ENCODE data around the gene HSPA14.

The HSPA14 gene

GRCh38 chr10:14820010-14820774 is 17.9 kb upstream of the HSPA14 start:
- no peak overlapping the region for H3K9ac ChIP-seq (ENCODE audit: low read length)
- no peaks in the 10 kb centered on the region for H3K27me3 ChIP-seq (ENCODE audit: control insufficient read depth in 1 of 2, insufficient read depth in 2 of 2, low read length in 2 of 2)
- no peaks in the 10 kb centered on the region for H3K9me3 ChIP-seq (ENCODE audit: low read length)
- H3K36me3 ChIP-seq (ENCODE audit: insufficient read depth, low read length), result no peaks in the 10 kb centered on the region
- no peak overlapping the region for H3K4me3 ChIP-seq (ENCODE audit: low read depth in 1 of 2, low read length in 2 of 2)
- no peak overlapping the region for H3K27ac ChIP-seq (ENCODE audit: low read depth, low read length)
- H3K4me1 ChIP-seq (ENCODE audit: insufficient read depth, low read length), result peaks cover 3% of the 10 kb centered on the region

DNA sequence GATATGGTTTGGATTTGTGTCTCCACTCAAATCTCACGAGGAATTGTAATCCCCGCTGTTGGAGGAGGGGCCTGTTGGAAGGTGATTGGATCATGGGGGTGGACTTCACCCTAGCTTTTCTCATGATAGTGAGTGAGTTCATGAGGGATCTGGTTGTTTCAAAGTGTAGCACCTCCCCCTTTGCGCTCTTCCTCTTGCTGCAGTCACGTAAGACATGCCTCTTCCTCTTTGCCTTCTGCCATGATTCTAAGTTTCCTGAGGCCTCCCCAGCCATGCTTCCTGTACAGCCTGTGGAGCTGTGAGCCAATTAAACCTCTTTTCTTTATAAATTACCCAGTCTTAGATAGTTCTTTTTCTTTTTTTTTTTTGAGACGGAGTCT is 17.3 kb upstream of the HSPA14 start:
- Histone ChIP-seq H3K4me1 (ENCODE audit: insufficient read depth, low read length) (peaks cover 3% of the 10 kb centered on the region), H3K9me3 (ENCODE audit: low read length) (no peaks in the 10 kb centered on the region), H3K9ac (ENCODE audit: low read length) (no peak overlapping the region), H3K36me3 (ENCODE audit: insufficient read depth, low read length) (no peaks in the 10 kb centered on the region), H3K27ac (ENCODE audit: low read depth, low read length) (no peak overlapping the region), H3K27me3 (ENCODE audit: control insufficient read depth in 1 of 2, insufficient read depth in 2 of 2, low read length in 2 of 2) (no peaks in the 10 kb centered on the region), H3K4me3 (ENCODE audit: low read depth in 1 of 2, low read length in 2 of 2) (no peak overlapping the region)

DNA sequence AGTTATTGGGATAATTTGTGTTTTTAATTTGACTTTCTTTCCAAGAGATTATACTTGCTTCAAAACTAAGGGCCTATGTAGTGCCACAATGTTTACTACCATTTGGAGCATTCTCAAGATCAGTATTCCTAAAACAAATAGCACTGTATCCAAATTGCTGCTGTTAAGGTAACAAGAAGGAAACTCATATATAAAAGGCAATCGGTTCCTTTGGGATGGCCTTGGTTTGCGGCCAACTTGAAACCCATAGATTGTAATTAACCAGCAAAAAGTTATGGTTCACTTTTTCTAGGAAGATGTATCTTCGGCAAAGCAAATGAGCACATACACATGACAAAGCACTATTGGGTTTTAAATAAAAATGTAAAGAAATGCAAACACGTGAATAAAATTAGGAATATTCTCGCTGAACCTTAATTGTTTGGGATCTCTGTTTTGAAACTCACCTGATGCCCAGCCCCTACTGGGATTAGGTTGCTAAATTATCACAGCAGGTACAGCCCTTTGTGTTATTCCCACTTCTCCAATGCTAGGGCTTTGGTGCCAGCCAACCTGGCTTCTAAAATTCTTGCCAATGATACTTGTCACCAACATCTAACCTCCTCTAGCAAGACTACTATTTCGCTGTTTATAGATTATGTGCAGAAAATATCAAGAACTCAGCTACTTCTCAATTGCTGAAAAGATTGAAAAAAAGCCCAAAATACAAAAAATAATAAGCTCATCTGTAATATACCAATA is 16.3 kb upstream of the HSPA14 start:
- Histone ChIP-seq H3K27me3 (ENCODE audit: control insufficient read depth in 1 of 2, insufficient read depth in 2 of 2, low read length in 2 of 2) (no peaks in the 10 kb centered on the region), H3K36me3 (ENCODE audit: insufficient read depth, low read length) (no peaks in the 10 kb centered on the region), H3K27ac (ENCODE audit: low read depth, low read length) (no peak overlapping the region), H3K4me3 (ENCODE audit: low read depth in 1 of 2, low read length in 2 of 2) (no peak overlapping the region), H3K9me3 (ENCODE audit: low read length) (no peaks in the 10 kb centered on the region), H3K9ac (ENCODE audit: low read length) (no peak overlapping the region), H3K4me1 (ENCODE audit: insufficient read depth, low read length) (peaks cover 3% of the 10 kb centered on the region)

DNA sequence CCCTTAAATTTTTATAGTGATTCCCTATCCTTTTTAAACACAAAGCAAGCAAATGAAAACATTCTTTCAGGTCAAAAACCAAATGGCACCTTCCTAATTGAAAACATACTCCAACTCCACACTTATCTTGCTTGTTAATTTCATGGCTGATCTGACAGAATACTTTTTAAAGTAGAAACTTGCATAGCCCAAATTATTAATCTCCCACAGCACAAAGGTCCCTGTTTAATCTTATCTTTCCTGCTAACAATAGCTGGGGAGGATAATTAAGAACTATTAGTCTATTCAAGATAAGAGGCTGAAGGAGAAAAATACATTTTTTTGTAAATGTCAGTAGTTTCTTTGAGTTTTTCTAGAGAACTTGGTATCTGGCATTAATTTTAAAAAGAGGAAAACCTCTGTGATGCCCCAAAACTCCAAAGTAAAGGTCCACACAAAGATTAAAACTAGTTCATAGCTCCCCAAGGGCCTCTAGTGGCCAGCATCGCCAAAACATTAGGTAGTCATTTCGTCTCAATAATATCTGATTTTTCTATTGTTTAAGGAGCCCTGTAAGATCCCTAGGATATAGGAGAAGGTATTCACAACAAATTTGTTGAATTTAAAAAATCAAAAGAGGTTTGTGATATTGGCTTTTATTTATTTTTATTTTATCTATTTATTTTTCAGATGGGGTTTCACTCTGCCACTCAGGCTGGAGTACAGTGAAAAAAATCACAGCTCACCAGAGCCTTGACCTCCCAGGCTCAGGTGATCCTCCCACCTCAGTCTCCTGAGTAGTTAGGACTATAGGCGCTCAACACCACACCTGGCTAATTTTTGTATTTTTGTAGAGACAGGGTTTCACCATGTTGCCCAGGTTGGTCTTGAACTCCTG is 15.0 kb upstream of the HSPA14 start:
- no peaks in the 10 kb centered on the region for H3K36me3 ChIP-seq (ENCODE audit: insufficient read depth, low read length)
- H3K9ac ChIP-seq (ENCODE audit: low read length), result no peak overlapping the region
- no peaks in the 10 kb centered on the region for H3K27me3 ChIP-seq (ENCODE audit: control insufficient read depth in 1 of 2, insufficient read depth in 2 of 2, low read length in 2 of 2)
- H3K9me3 ChIP-seq (ENCODE audit: low read length), result no peaks in the 10 kb centered on the region
- H3K4me1 ChIP-seq (ENCODE audit: insufficient read depth, low read length), result peaks cover 3% of the 10 kb centered on the region
- H3K27ac ChIP-seq (ENCODE audit: low read depth, low read length), result no peak overlapping the region
- H3K4me3 ChIP-seq (ENCODE audit: low read depth in 1 of 2, low read length in 2 of 2), result no peak overlapping the region

DNA sequence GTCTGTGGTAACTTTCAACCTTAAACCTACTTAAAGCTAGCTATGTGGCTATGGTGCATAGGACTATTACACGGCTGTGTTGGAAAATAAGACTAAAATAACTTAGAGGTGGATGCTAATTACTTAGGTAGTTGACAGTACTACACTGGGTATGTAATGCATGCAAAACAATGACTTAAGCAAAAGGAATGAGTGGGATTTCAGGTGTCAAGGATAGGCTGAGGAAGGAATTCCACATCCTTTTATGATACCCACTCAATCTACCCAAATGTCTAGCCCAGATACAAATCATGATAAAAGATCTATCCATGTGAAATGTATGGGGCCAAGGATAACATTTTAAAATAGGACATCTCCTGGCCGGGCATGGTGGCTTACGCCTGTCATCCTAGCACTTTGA is 14.1 kb upstream of the HSPA14 start:
- Histone ChIP-seq H3K4me1 (ENCODE audit: insufficient read depth, low read length) (peaks cover 3% of the 10 kb centered on the region), H3K9me3 (ENCODE audit: low read length) (no peaks in the 10 kb centered on the region), H3K27me3 (ENCODE audit: control insufficient read depth in 1 of 2, insufficient read depth in 2 of 2, low read length in 2 of 2) (no peaks in the 10 kb centered on the region), H3K27ac (ENCODE audit: low read depth, low read length) (no peak overlapping the region), H3K9ac (ENCODE audit: low read length) (no peak overlapping the region), H3K4me3 (ENCODE audit: low read depth in 1 of 2, low read length in 2 of 2) (no peak overlapping the region), H3K36me3 (ENCODE audit: insufficient read depth, low read length) (no peaks in the 10 kb centered on the region)

DNA sequence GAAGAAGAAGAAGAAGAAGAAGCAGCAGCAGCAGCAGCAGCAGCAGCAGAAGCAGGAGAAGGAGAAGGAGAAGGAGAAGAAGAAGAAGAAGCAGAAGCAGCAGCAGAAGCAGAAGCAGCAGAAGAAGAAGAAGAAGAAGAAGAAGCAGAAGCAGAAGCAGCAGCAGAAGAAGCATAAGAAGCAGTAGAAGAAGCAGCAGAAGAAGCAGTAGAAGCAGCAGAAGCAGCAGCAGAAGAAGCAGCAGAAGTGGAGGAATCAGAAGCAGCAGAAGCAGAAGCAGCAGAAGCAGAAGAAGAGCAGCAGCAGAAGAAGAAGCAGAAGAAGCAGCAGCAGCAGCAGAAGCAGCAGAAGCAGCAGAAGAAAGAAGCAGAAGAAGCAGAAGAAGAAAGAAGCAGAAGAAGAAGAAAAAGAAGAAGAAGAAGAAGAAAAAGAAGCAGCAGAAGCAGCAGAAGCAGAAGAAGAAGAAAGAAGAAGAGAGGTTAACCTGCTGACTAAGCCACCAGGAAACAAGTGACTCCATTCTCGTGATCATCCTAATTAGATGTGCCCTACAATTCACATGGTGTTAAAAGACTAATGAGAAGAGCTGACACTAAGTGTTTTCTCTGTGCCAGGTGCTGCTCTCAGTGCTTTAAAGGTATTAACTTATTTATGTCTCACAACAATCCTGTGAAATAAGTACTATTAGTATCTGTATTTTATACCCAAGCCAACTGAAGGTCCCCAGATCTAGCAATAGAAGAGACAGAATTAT is 11.9 kb upstream of the HSPA14 start:
- Histone ChIP-seq H3K4me3 (ENCODE audit: low read depth in 1 of 2, low read length in 2 of 2) (no peak overlapping the region), H3K27ac (ENCODE audit: low read depth, low read length) (no peak overlapping the region), H3K36me3 (ENCODE audit: insufficient read depth, low read length) (no peaks in the 10 kb centered on the region), H3K4me1 (ENCODE audit: insufficient read depth, low read length) (peaks cover 3% of the 10 kb centered on the region), H3K27me3 (ENCODE audit: control insufficient read depth in 1 of 2, insufficient read depth in 2 of 2, low read length in 2 of 2) (no peaks in the 10 kb centered on the region), H3K9me3 (ENCODE audit: low read length) (no peaks in the 10 kb centered on the region), H3K9ac (ENCODE audit: low read length) (no peak overlapping the region)

DNA sequence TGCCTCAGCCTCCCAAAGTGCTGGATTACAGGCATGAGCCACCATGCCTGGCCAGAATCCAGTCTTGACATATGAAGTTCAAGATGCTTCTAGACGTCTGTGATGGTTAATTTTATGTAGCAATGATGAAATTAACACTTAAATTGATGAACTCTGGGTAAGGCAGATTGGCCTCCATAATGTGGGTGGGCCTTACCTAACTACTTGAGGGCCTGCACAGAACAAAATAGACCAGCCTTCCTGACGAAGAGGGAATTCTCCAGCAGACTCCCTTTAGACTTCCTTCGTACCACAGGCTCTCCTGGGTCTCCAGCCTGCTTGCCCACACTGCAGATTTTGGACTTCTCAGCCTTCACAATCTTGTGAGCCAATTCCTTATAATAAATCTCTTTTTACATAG is 5.0 kb upstream of the HSPA14 start:
- Histone ChIP-seq H3K9ac (ENCODE audit: low read length) (no peak overlapping the region), H3K36me3 (ENCODE audit: insufficient read depth, low read length) (no peaks in the 10 kb centered on the region), H3K9me3 (ENCODE audit: low read length) (no peaks in the 10 kb centered on the region), H3K4me1 (ENCODE audit: insufficient read depth, low read length) (peaks cover 14% of the 10 kb centered on the region), H3K27me3 (ENCODE audit: control insufficient read depth in 1 of 2, insufficient read depth in 2 of 2, low read length in 2 of 2) (no peaks in the 10 kb centered on the region), H3K4me3 (ENCODE audit: low read depth in 1 of 2, low read length in 2 of 2) (no peak overlapping the region), H3K27ac (ENCODE audit: low read depth, low read length) (no peak overlapping the region)

DNA sequence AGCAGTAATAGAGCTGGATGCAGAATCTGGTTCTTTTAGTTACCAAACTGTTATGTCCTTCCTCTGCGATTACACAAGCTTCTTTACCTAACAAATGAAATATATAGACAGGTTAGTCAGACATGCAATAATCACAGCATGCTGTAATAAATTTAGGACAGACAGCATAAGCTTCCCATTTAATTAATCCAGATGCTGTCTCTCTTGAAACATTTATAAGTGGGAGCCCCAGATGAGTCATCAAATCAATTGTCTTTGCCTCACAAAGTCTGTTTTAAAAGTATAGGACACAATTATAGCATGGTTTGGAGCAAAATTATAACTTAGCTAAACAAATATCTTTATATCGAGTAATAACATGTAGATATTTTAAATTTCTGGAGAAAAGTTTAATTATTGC is 1.9 kb upstream of the HSPA14 start:
- Histone ChIP-seq H3K4me3 (ENCODE audit: low read depth in 1 of 2, low read length in 2 of 2) (no peak overlapping the region), H3K27ac (ENCODE audit: low read depth, low read length) (no peak overlapping the region), H3K9ac (ENCODE audit: low read length) (no peak overlapping the region), H3K9me3 (ENCODE audit: low read length) (no peaks in the 10 kb centered on the region), H3K36me3 (ENCODE audit: insufficient read depth, low read length) (no peaks in the 10 kb centered on the region), H3K4me1 (ENCODE audit: insufficient read depth, low read length) (peaks cover 22% of the 10 kb centered on the region), H3K27me3 (ENCODE audit: control insufficient read depth in 1 of 2, insufficient read depth in 2 of 2, low read length in 2 of 2) (no peaks in the 10 kb centered on the region)

GRCh38 chr10:14837003-14837756 is 926 bp upstream of the HSPA14 start:
- H3K4me1 ChIP-seq (ENCODE audit: insufficient read depth, low read length), result peaks cover 22% of the 10 kb centered on the region

GRCh38 chr10:14838582-14839304 is 637 bp downstream of the HSPA14 start:
- H3K4me1 ChIP-seq (ENCODE audit: insufficient read depth, low read length), result peaks cover 22% of the 10 kb centered on the region
- peak overlapping the region; percentile 84 for H3K27ac ChIP-seq (ENCODE audit: low read depth, low read length)
- H3K36me3 ChIP-seq (ENCODE audit: insufficient read depth, low read length), result peaks cover 25% of the 10 kb centered on the region
- H3K4me3 ChIP-seq (ENCODE audit: low read depth in 1 of 2, low read length in 2 of 2), result peak overlapping the region; percentile 89 to 99
- no peaks in the 10 kb centered on the region for H3K27me3 ChIP-seq (ENCODE audit: control insufficient read depth in 1 of 2, insufficient read depth in 2 of 2, low read length in 2 of 2)
- peak overlapping the region; percentile 65 for H3K9ac ChIP-seq (ENCODE audit: low read length)
- no peaks in the 10 kb centered on the region for H3K9me3 ChIP-seq (ENCODE audit: low read length)

More at GRCh38 chr10:14837003-14837756, 926 bp upstream of the HSPA14 start:
- Histone ChIP-seq H3K9ac (ENCODE audit: low read length) (peak overlapping the region; percentile 67), H3K9me3 (ENCODE audit: low read length) (no peaks in the 10 kb centered on the region), H3K27ac (ENCODE audit: low read depth, low read length) (peak overlapping the region; percentile 99), H3K4me3 (ENCODE audit: low read depth in 1 of 2, low read length in 2 of 2) (peak overlapping the region; percentile 84 to 89), H3K36me3 (ENCODE audit: insufficient read depth, low read length) (peaks cover 9% of the 10 kb centered on the region), H3K27me3 (ENCODE audit: control insufficient read depth in 1 of 2, insufficient read depth in 2 of 2, low read length in 2 of 2) (no peaks in the 10 kb centered on the region)

All from muscle layer of colon (tissue), 2 donors.